ENCODE results near the gene CLDN25. TPM values are rescaled to one million over a fixed set of nuclear protein-coding genes. Genes with fewer than 3 reads are reported as not detected.

CLDN25 gene
- total RNA-seq, 2 experiments from 2014 or later = not detected

DNA sequence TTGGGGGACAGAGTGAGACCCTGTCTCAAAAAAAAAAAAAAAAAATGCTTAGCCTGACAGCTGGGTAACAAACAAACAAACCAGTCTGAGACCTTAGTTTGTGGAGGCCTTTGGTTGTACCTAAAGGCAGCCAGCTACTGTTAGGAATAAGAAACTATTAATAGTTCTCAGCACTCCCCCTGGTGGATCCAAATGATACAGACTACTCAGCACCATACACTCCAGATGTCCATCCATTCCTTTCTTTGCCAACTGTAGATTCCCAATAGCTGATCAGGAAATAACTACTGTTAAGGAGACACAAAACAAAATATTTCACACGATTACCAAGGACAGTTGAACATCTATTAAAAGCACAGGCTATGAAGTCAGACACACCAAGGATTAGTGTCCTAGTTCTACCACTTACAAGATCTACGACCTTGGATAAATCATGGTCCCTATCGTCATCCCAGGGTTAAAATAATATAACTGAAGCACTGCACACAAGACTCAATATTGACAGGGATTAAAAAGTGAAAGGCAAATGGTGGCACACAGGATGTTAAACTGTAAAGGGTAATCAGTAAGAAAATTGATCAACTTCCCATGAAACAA is 17.2 kb downstream of the CLDN25 start:
- intact Hi-C loops (cut with DNase I, micrococcal nuclease) = loop anchor here in 1 of 2 experiments (2.0 to 5.0 kb wide), 2 partner anchors 492 to 1579 kb away; no protein-coding TSS in a partner anchor
- Histone ChIP-seq H3K9me3 (ENCODE audit: control insufficient read depth in 1 of 2, insufficient read depth in 1 of 2, low read length in 2 of 2) (peaks cover 0 to 3% of the 10 kb centered on the region in 2 experiments), H3K27ac (ENCODE audit: low read depth in 1 of 2, low read length in 2 of 2) (no peak overlapping the region), H3K4me3 (ENCODE audit: low read length) (no peak overlapping the region), H3K27me3 (ENCODE audit: control insufficient read depth in 1 of 2, insufficient read depth in 2 of 2, low read length in 2 of 2) (no peaks in the 10 kb centered on the region), H3K4me1 (ENCODE audit: insufficient read depth, low read length) (no peaks in the 10 kb centered on the region), H3K36me3 (ENCODE audit: insufficient read depth, low read length) (peaks cover 8% of the 10 kb centered on the region)
- POLR2A ChIA-PET = no interaction called here
- no peaks in the 10 kb centered on the region for H3K27me3 Mint-ChIP-seq
- H3K4me1 Mint-ChIP-seq (ENCODE audit: low read depth) = no peaks in the 10 kb centered on the region
- H3K9me3 Mint-ChIP-seq = no peaks in the 10 kb centered on the region
- peaks cover 36% of the 10 kb centered on the region for H3K36me3 Mint-ChIP-seq (ENCODE audit: low read depth)
- TF ChIP-seq, protein P1, sequence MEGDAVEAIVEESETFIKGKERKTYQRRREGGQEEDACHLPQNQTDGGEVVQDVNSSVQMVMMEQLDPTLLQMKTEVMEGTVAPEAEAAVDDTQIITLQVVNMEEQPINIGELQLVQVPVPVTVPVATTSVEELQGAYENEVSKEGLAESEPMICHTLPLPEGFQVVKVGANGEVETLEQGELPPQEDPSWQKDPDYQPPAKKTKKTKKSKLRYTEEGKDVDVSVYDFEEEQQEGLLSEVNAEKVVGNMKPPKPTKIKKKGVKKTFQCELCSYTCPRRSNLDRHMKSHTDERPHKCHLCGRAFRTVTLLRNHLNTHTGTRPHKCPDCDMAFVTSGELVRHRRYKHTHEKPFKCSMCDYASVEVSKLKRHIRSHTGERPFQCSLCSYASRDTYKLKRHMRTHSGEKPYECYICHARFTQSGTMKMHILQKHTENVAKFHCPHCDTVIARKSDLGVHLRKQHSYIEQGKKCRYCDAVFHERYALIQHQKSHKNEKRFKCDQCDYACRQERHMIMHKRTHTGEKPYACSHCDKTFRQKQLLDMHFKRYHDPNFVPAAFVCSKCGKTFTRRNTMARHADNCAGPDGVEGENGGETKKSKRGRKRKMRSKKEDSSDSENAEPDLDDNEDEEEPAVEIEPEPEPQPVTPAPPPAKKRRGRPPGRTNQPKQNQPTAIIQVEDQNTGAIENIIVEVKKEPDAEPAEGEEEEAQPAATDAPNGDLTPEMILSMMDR (IDR thresholded peaks at IDR 0.05) = peak; percentile 60
- H3K27ac Mint-ChIP-seq = no peak overlapping the region
- H3K4me3 Mint-ChIP-seq = no peak overlapping the region
- CTCF ChIA-PET = interaction anchor here (0.6 to 1.2 kb wide), 6 partner anchors 9 to 467 kb away, joined by 3 to 5 read pairs (median 3); no protein-coding TSS in a partner anchor
- peak in 4 of 14 experiments; percentile 24 to 53 (median 40) for DNase-seq
- ATAC-seq (ENCODE audit: poor library complexity) = peak; percentile 59

DNA sequence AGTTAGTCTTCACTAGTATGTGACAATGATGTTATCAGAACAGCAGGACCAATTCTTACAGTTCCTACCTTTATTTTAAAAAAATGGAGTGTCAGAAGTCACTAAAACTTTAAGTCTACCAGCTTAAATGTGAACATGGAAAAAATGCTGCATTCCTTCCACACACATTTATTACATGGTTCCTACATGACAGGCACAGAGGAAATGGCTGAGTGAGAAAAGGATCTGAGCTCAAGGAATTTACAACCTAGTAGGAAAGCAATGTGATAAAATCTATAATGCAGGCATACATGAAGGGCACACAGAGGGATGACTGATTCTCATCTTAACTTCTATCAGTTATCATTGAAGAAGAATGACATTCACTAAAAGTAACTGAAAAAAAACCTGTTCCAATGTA is 23.0 kb downstream of the CLDN25 start:
- Histone ChIP-seq H3K9me3 (ENCODE audit: control insufficient read depth in 1 of 2, insufficient read depth in 1 of 2, low read length in 2 of 2) (no peaks in the 10 kb centered on the region), H3K36me3 (ENCODE audit: insufficient read depth, low read length) (peaks cover 23% of the 10 kb centered on the region), H3K27ac (ENCODE audit: low read depth in 1 of 2, low read length in 2 of 2) (no peak overlapping the region), H3K4me1 (ENCODE audit: insufficient read depth, low read length) (no peaks in the 10 kb centered on the region), H3K27me3 (ENCODE audit: control insufficient read depth in 1 of 2, insufficient read depth in 2 of 2, low read length in 2 of 2) (no peaks in the 10 kb centered on the region), H3K4me3 (ENCODE audit: low read length) (no peak overlapping the region)
- intact Hi-C loops (cut with DNase I, micrococcal nuclease) = no loop called here
- CTCF ChIA-PET = no interaction called here
- TF ChIP-seq, protein P1 (IDR thresholded peaks at IDR 0.05) = no peak
- POLR2A ChIA-PET = no interaction called here
- Mint-ChIP-seq H3K27ac (no peak overlapping the region), H3K9me3 (no peaks in the 10 kb centered on the region), H3K36me3 (ENCODE audit: low read depth) (peaks cover 84% of the 10 kb centered on the region), H3K4me3 (no peak overlapping the region), H3K4me1 (ENCODE audit: low read depth) (no peaks in the 10 kb centered on the region), H3K27me3 (no peaks in the 10 kb centered on the region)
- no peak for ATAC-seq (ENCODE audit: poor library complexity)
- DNase-seq = no peak

DNA sequence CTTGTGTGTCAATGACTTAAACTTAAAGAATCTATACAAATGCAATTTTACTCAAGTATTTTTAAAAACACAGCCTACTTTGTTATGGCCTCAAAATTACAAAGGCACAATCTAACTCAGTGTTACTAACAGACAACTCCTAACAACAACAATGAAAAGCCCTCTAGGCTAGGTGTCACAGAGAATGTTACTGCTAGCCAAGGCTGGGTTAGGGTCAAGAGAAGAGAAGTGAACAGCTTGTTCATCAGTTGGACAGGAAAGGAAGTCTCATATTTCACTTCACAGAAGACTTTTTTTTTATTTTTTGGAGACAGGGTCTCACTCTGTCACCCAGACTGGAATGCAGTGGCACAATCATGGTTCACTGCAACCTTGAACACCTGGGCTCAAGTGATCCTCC is 26.0 kb downstream of the CLDN25 start:
- intact Hi-C loops (cut with DNase I, micrococcal nuclease) = loop anchor here in 1 of 2 experiments (5.0 kb wide), 1 partner anchor 457 kb away; no protein-coding TSS in a partner anchor
- Mint-ChIP-seq H3K36me3 (ENCODE audit: low read depth) (peaks cover 90% of the 10 kb centered on the region), H3K4me1 (ENCODE audit: low read depth) (no peaks in the 10 kb centered on the region), H3K27ac (no peak overlapping the region), H3K9me3 (no peaks in the 10 kb centered on the region), H3K4me3 (no peak overlapping the region), H3K27me3 (no peaks in the 10 kb centered on the region)
- TF ChIP-seq, protein P1 (IDR thresholded peaks at IDR 0.05) = no peak
- Histone ChIP-seq H3K9me3 (ENCODE audit: control insufficient read depth in 1 of 2, insufficient read depth in 1 of 2, low read length in 2 of 2) (no peaks in the 10 kb centered on the region), H3K27me3 (ENCODE audit: control insufficient read depth in 1 of 2, insufficient read depth in 2 of 2, low read length in 2 of 2) (no peaks in the 10 kb centered on the region), H3K27ac (ENCODE audit: low read depth in 1 of 2, low read length in 2 of 2) (no peak overlapping the region), H3K4me1 (ENCODE audit: insufficient read depth, low read length) (no peaks in the 10 kb centered on the region), H3K4me3 (ENCODE audit: low read length) (no peak overlapping the region), H3K36me3 (ENCODE audit: insufficient read depth, low read length) (peaks cover 34% of the 10 kb centered on the region)
- ChIA-PET CTCF (interaction anchor here (0.9 kb wide), 1 partner anchor 9 kb away, joined by 5 read pairs; no protein-coding TSS in a partner anchor), POLR2A (no interaction called here)
- ATAC-seq (ENCODE audit: poor library complexity) (no peak), DNase-seq (no peak)

Measured in CD4-positive, alpha-beta T cell (primary cell).